ENCODE data around the gene LMO4.

The LMO4 gene

DNA sequence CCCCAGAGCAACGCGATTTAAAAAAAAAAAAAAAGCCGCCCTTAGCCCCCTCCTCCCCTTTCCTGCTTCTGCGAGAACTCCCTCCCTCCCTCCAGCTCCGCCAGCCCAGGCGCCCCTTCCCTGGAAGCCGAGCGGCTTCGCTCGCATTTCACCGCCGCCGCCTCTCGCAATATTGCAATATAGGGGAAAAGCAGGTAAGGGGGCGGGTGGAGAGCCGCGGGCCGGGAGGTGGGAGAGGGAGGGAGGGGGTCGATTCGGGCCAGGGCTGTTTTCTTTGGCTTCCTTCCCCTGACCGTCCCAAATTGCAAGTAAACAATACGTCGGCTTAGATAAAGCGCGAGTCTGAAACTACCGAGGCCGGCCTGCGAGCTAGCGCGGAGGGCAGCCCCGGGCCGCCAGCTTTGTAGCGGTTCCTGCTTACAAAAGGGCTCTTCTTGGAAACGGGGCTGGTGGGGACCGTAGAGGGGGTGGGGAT lies 408 bp downstream of the LMO4 start:
- peak; percentile 52 for DNase-seq

DNA sequence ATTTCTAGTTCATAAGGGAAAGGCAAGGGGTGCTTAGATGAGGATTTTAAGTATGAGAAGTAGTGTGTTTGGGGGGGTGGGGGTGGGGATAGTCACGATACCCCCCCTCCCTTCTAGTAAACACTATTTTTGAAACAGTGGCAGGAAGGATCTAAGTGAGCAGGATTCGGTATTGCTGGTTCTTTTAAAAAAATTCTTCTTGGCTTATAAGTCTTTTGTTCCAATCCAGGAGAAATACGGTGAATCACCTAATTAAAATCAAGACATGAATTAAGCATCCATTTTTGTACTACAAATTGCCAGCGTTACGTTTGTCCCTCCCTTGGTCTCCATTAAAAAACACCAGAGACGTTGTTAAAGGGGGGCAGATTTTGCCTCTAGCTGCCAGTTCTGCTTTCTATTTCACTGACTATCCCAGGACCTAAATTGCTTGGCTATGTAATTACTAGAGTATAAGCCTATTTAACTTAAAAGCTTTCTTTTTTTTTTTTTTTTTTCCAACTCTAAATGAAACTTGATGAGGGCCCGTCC lies 911 bp downstream of the LMO4 start:
- no peak for DNase-seq

DNA sequence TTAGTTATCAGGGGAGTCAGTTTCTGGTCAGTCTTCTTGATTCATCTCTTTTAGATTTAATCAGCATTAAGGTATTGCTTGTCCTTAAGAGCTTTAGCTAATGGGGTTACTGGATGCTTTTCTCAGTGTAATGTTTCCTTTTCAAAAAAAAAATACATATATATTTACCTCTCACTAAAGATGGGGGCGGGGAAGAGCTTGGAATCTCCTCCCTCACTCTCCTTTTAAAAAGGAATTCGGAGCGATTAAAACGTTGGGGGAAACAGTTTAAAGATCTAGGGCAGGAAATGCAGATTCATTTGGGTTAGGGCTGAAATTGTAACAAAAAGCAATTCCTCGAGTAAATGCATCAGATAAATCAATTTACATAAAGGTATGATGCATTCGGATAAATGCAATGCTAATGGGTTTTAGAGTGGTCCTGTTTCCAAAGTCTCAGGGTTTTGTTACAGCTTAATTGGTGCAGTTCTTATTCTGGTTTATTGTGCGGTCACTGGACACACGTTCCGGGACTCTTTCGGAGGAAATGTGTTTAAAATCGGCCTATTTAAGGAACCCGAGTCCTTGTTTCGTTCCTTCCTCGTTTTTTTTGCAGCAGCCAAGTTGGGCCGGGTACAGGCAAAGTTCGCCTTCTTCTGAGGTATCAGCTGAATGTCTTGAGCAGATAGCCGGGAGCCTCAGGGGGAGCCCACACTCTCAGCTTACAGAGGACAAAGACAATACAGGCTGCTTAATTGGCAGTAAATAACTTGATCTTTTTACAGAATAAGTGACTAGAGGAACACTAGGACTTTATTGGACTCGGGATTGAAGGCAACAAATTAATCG lies 1.6 kb downstream of the LMO4 start:
- DNase-seq = peak; percentile 17

DNA sequence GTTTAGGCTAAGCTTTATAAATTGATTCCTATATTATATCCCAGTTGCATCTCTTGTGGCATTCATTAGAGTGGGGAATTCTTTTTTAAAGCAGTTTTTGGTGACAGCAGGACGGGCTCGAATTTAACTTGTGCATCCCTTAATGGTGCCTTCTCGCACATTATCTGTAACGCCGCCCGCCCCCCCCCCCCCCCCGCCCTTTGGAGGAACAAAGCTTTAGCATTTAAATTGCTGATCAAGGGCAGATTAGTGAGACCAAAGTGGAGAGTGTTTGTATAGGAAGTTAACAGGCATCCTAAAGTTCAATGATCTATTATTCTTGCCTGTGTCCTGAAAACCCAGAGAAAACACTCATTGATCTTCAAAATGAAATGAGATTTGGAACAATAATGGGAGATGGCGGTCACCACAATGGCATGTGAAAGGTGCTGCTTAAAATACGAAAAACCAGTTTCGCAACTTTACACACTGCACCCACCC lies 2.2 kb downstream of the LMO4 start:
- no peak for DNase-seq

DNA sequence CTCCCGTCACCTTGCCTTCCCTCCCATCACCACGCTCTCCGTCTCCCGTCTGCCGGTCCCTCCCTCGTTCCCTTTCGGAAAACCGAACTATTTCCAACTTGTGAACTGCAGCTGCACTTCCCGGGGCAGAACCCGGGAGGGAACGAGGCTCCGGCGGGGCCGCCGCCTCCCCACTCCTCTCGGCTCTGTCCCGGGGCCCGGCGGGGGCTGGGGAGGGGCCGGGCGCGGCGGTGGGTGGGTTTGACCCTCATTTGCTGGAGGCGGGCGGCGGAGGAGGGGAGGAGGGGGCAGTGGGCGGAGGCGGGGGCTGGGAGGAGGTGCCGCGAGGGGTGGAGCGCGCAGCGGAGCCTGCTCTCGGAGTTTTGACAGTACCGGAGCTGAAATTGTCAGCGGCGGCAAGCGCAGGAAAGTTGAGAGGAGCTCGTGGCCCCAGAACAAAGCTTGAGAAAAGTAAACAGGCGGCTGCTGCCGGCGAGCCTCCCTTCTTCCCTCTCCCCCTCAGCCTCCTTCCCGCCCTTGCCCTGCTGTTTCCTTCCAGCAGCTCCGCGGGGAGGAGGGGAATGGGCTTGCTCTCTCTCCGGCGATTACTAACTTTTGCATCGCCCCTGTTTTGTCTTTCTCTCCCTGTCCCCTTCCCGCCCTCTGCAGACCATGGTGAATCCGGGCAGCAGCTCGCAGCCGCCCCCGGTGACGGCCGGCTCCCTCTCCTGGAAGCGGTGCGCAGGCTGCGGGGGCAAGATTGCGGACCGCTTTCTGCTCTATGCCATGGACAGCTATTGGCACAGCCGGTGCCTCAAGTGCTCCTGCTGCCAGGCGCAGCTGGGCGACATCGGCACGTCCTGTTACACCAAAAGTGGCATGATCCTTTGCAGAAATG lies 2.9 kb downstream of the LMO4 start:
- peak; percentile 54 for DNase-seq

DNA sequence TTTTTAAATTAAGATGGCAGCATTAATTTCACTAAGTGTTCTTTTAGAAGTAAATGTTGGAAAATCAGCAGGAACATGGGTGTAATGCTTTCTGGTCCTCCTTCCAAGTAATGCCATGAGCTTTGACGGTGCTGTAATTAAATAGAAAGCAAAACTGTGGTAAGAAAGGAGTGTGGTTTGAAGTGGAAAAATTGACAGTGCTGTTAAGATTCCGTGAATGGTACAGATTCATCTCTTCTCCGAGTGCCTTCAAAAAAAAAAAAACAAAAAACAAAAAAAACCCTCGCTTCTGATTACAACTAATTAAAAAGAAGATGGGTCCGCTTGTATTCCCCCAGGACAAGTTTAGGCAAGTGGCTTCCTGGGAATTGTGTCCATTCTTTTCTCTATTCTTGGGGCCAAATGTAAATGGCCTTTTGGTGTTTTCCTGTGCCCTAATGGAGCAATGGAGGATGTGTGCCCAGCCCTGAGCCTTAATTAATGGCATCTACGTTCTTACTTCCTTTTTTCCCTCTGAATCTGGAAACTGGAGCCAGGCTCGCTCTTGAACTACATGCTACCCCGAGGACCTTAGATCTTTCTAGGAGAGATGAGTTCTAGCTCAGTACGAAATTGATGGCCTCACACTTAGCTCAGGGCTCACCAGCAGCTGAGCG lies 5.1 kb downstream of the LMO4 start:
- no peak for DNase-seq

DNA sequence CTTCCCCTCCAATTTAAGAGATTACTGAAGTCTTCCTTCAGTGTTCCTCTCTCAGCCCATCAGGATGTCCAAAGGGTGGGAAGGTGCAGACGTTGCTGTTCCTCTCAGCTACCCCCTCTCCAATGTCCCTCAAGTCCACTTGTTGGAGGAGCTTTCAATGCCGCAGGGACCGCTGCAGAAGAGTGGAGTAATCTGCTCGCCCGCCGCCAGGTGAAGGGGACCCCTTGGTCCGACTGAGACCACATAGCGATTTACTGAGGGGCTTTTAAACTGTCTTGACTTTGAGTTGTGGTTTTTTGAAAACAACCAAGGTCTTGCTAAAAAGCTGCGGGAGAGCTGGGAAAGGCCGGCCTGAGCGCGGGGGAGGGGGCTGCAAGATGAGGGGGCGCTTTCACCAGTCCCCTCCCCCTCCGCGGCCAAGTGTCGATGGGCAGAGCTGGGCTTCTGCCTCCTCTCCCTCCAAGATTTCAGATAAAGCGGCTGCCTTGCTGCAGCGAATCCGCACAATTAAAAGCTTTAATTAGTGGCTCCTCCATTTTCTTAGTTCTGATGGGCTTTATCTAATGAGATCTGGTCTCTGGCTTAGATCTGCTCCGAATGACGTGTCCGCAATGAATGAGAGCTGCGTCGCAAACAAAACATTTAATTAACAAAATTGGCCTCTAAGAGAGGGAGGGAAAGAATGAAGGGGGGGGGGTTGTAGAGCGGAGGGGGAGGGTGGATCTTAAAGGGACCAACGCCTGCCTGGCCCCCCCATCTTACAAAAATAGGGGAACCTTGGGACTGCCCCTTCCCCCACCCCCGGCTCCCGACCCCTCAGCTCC lies 5.9 kb downstream of the LMO4 start:
- DNase-seq = no peak

DNA sequence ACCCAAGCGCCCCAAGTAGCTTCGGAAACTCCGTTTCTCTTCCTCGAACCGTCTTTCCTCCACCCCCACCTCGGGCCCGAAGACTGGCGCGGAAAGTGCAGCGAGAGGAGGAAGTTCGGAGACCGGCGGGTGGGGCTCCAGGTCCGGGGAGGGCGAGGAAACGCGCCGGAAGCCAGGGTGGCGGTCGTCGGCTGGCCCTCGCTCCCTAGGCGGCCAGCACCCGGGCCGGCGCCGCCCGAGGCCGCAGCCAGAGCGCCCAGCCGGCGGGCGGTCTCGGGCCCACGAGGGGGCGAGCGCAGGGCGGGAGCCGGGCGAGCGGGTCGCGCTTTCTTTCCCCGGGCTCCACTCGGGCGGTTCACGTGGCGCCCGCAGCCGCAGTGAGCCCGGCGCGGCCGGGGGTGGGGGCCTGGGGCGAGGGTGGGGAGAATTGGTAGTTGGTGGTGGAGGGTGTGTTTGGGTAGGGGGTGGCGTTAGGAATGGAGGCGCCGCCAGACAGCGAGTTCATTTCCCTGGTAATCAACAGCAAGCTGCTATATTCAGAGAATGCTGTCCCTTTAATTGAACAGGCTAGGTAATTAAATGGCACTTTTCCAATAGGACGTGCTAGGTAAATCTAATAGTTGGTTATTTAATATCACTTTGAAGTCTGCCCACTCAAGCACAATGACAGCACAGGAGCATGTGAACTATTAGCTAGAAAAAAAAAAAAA lies 6.7 kb downstream of the LMO4 start:
- DNase-seq = peak; percentile 70

DNA sequence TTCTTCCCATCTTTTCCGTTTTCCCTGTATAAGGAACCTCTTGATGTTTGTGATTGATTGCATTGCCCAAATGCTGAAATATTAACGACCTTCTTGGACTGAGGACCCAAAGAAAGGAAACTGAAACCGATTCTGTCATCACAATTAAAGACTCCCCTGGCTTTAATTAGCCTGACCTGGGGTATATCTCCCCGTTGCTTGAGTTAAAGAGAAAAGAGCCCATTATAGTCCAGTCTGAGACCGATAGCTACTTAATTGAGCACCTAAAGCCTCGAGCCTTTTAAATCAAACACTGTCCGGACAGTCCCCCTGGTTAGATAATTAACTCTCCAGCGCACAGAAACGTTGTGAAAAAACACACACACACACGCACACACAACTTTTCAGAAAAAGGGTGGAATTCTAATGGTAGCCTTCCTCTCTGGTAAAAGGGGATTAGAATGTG lies 8.0 kb downstream of the LMO4 start:
- DNase-seq = no peak

DNA sequence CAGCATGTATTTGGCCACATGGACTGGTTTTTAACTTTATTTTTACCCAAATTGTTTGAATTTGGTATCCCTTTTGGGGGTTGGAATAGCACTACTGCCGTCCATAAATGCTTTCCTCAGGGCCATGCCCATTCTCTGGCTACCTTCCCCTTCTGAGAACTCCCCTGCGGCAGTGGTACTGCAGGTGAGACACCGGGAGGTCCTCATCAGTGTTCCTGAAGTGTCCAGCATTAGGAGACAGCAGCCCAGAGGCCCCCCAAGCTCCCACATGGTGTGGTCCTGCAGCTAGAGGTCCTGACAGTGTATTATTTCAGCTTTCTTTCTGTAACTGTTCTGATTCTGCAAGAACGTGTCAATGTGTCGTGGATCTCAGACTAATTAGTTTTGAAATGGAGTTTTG lies 8.9 kb downstream of the LMO4 start:
- DNase-seq = no peak

DNA sequence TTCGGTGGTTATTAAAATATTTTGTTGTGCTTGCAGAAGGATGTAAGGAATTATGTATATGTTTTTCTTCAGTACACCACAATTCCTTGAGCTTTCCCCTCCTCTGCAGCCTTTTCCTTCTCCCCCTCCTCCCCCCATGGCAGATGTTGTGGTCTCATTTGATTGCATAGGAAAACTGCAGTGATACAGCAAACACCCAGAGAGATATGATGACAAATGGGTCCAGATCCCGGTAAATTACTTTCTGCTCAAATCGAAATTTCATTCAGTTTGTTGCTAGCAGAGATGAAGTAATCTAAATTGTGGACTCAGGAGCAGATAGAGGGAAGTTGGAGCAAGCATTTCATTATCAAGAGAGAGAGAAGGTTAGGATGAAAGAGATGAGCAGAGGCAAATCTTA lies 9.9 kb downstream of the LMO4 start:
- no peak for DNase-seq

DNA sequence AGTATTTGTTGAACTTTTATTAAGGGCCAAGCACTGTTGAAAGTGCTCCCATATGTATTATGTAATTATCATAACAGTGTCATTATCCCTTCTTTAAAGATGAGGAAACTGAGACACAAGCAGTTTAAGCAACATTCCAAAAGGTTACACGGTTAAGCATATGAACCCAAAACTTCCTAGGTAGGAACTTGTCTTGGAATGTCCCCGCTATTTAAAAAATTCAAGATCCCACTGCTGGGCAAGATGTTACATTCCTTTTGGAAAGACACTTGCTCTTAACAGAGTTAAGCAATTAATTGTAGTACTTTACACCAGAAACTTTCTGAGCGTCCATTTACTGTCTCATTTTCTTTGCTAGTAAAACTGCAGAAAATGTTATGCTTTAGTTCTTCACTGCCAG lies 15.6 kb downstream of the LMO4 start:
- DNase-seq = no peak

DNA sequence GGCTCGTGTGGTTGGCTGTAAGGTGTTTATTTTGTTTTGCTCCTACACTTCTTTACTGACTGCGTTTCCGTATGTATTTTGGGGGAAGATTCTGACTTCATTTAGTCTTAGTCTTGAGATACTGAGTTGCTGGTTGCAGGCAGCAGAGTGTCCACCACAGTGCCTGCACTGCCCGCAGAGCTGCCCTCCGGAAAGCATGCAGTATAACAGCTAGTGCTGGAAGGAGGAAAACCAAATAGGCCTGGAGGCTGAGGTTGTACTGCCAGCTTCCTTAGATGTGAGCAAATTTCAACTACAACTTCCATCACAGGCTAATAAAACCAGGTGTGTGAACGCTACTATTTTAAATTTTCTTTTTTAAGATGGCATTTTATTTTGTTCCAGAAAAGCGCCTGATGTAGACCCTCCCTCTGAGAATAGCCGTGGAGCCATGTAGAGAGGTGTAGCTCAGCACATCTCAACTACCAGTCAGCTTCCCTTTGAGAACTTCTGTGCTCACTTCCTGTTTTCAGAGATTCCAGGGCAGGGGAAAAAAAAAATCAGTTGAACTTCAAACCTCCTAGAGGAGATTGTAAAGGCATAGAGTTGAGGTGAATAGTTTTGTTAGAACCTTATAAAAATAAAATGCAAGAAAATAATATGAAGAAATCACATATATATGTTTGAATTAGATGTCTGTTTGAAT lies 17.6 kb downstream of the LMO4 start:
- DNase-seq = no peak

DNA sequence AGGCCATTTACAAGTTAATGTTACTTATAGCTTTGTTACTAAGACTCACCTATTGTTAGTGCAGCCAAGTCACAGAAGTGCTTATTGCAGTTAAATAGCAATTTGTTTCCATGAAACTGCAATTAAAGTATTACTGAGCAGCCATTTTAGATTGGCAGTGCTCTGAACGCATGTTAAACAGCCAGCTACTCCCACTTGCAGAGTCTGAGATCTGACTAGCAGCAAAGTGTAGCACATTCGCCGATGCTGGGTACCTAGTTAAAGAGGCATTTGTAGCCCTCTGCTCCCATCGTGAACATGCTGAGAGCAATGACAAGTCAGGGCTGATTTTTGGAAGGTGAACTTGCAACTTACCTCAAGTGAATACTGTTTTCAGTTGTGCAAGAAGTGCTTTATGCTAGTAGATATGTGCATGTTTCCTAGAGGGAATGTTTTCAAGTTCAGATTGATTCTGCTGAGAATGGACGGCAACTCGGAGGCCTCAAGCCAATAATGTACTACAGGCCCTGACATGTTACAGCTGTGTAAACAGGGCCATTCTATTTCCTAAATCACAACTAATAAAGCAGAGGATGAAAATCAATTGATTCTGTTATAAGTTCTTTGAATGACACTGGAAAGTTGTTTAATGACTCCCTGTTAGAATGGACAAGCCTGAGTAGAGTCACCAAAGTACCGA lies 19.8 kb downstream of the LMO4 start:
- no peak for DNase-seq

DNA sequence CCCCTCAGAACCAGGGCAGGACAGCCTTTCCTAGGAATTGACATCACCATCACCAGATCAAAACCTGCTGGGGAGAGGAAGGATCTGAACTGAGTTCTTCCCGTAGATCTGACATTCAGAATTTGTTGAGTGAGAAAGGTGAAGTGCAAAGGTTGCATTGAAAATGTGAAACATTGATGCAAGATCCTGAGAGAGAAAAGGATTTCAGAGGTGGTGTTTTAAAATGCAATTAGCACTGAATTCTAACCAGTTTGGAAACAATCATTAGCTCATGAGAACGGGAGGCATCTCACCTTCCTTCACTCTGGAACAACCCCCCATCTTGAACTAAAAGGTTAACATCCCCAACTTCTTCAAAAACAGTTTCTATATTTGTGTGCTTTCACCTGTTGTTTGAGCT lies 20.4 kb downstream of the LMO4 start:
- DNase-seq = no peak

DNA sequence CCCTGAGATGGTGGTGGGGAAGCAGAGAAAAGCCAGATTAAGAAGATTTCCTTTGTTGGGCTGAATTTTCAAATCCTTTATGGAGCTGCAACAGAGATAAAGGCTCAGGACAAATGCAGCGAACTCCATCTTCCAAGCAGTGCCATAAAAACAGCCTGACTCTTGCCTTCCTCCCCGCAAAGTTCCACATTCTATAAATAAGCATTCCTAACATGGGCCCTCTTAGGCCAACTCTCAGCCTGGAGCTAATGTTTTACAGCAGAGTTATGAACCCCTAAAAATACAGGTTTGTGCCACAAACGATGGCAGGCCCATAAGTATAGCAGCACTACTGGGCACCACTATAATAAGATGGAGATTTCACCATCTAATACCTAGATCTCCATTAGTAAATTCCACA lies 27.2 kb downstream of the LMO4 start:
- DNase-seq = no peak

DNA sequence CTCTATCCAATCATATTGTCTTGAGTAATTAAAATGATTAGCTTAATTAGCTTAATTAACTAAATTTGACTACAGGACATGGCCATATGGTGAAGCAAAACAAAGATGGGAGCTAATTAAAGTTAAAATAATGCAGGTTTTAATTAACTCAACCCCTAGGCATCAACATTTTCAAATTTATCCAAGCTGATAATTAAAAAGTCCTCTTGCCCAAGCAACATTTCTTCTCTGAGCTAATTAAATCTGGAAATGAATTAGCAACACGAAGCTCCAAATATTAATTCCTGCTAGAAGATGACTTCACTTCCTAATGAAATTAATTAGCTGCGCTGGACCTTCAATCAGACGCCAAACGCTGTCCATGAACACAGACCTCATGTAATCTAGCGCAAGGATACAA lies 27.9 kb downstream of the LMO4 start:
- no peak for DNase-seq

DNA sequence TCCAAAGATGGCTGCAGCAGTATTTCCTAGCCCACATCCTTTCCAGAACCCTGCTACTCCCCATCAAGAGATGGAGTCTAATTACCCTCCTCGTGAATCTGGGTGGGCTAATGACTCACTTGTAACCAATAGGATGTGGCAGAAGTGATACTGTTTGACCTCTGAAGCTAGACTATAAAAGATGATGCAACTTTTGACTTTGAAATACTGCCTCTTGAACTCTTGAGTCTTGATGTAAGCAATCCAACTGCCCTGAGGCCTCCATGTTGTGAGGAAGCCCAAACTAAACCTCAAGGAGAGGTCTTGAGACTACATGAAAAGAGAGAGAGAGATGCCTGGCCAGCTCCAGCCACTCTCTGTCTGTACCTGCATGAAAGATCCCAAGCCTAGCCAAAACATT lies 29.5 kb downstream of the LMO4 start:
- no peak for DNase-seq

DNA sequence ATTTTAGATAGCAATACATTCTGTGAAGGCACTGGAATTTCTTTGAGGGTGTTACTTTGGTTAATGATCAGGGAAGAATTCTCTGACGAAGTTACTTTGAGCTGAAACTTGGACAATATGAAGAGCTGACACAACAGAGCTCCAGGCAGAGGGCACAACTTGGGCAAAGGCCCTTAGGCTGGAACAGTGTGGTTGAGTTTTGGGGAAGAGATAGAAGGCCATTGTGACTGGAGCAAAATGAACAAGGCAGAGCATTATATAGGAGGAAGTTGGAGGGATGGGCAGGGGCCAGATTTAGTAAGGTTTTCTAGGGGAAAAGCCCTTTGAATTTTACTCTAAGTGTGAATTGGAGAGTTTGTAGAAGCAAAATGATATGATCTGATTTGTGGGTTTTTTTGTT lies 30.9 kb downstream of the LMO4 start:
- DNase-seq = no peak

Measured in activated CD4-positive, alpha-beta T cell treated with anti-CD3 and anti-CD28 coated beads for 48 hours (primary cell).